ENCODE results near the gene MGAT4C. TPM values are rescaled to one million over a fixed set of nuclear protein-coding genes. Genes with fewer than 3 reads are reported as not detected.

MGAT4C gene
- total and polyA plus RNA-seq, 2 donors (not counting 3 experiments of a cell fraction or from before 2014, with no cell fraction given) = not detected

DNA sequence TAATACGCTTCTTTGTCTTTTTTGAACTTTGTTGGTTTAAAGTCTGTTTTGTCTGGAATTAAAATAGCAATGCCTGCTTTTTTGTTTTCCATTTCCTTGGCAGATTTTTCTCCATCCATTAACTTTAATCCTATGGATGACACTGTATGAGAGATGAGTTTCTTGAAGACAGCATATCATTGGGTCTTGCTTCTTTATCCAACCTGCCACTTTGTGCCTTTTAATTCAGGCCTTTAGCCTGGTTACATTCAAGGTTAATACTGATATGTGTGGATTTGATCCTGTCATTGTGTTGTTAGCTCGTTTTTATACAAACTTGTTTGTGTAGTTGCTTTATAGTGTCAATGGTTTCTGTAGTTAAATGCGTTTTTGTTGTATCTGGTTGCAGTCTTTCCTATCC is 214.1 kb downstream of the MGAT4C start:
- H2AFZ ChIP-seq (ENCODE audit: low read depth, low read length) = no peak overlapping the region
- DNase-seq (ENCODE audit: low read depth, low spot score) = no peak
- ChIA-PET CTCF (no interaction called here), POLR2A (no interaction called here)
- H3K9me1 ChIP-seq (replicated peaks; ENCODE audit: control insufficient read depth, extremely low read depth, insufficient read depth, low read length) = no peaks in the 10 kb centered on the region
- no peak for FAIRE-seq
- H3K27me3 ChIP-seq (ENCODE audit: control insufficient read depth in 2 of 2, insufficient read depth in 2 of 2, low read length in 2 of 2) = no peaks in the 10 kb centered on the region
- dilution Hi-C loops (cut with MboI; ENCODE audit: extremely low pct_ligation_motif_present, low sequenced_read_pairs) = no loop called here
- no peaks in the 10 kb centered on the region for H3K79me2 ChIP-seq (ENCODE audit: control insufficient read depth, insufficient read depth, low read length)
- intact Hi-C loops (cut with micrococcal nuclease) = no loop called here
- no peaks in the 10 kb centered on the region for H3K9me3 ChIP-seq (replicated peaks; ENCODE audit: control insufficient read depth, insufficient read depth, low read length)
- H3K36me3 ChIP-seq (ENCODE audit: control insufficient read depth in 2 of 2, extremely low read depth in 1 of 2, insufficient read depth in 2 of 2, low read length in 2 of 2) = no peaks in the 10 kb centered on the region
- no peaks in the 10 kb centered on the region for H4K20me1 ChIP-seq (replicated peaks; ENCODE audit: control insufficient read depth, extremely low read depth, insufficient read depth, low read length)
- BruUV-seq (replicated peaks) = no TSS peak
- no peak overlapping the region for H3K4me3 ChIP-seq (replicated peaks in 1 of 3; ENCODE audit: insufficient read depth in 1 of 3, low read depth in 1 of 3, low read length in 3 of 3)
- TF ChIP-seq, protein P1, sequence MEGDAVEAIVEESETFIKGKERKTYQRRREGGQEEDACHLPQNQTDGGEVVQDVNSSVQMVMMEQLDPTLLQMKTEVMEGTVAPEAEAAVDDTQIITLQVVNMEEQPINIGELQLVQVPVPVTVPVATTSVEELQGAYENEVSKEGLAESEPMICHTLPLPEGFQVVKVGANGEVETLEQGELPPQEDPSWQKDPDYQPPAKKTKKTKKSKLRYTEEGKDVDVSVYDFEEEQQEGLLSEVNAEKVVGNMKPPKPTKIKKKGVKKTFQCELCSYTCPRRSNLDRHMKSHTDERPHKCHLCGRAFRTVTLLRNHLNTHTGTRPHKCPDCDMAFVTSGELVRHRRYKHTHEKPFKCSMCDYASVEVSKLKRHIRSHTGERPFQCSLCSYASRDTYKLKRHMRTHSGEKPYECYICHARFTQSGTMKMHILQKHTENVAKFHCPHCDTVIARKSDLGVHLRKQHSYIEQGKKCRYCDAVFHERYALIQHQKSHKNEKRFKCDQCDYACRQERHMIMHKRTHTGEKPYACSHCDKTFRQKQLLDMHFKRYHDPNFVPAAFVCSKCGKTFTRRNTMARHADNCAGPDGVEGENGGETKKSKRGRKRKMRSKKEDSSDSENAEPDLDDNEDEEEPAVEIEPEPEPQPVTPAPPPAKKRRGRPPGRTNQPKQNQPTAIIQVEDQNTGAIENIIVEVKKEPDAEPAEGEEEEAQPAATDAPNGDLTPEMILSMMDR (IDR thresholded peaks at IDR 0.05; ENCODE audit: extremely low read depth in 1 of 2, insufficient read depth in 1 of 2, low read depth in 1 of 2, low read length in 2 of 2) = no peak
- TF ChIP-seq MYC (IDR thresholded peaks at IDR 0.05; ENCODE audit: low read depth, low read length) (no peak), POLR2A (IDR thresholded peaks at IDR 0.05; ENCODE audit: low read depth, low read length) (no peak)
- no peaks in the 10 kb centered on the region for H3K4me1 ChIP-seq (ENCODE audit: control insufficient read depth, extremely low read depth, insufficient read depth, low read length)
- H3K4me2 ChIP-seq (ENCODE audit: insufficient read depth, low read length) = no peak overlapping the region
- no peak overlapping the region for H3K9ac ChIP-seq (replicated peaks; ENCODE audit: extremely low read depth, insufficient read depth, low read length)
- H3K27ac ChIP-seq (ENCODE audit: insufficient read depth, low read depth, low read length) = no peak overlapping the region

- H3K9ac ChIP-seq (replicated peaks; ENCODE audit: extremely low read depth, insufficient read depth, low read length) = no peak overlapping the region
- no peak overlapping the region for H3K4me2 ChIP-seq (ENCODE audit: insufficient read depth, low read length)
- no peaks in the 10 kb centered on the region for H3K9me3 ChIP-seq (replicated peaks; ENCODE audit: control insufficient read depth, insufficient read depth, low read length)
- FAIRE-seq (no peak), DNase-seq (ENCODE audit: low read depth, low spot score) (no peak)
- H4K20me1 ChIP-seq (replicated peaks; ENCODE audit: control insufficient read depth, extremely low read depth, insufficient read depth, low read length) = no peaks in the 10 kb centered on the region
- ChIA-PET CTCF (no interaction called here), POLR2A (no interaction called here)
- no peak overlapping the region for H3K4me3 ChIP-seq (replicated peaks in 1 of 3; ENCODE audit: insufficient read depth in 1 of 3, low read depth in 1 of 3, low read length in 3 of 3)
- H3K9me1 ChIP-seq (replicated peaks; ENCODE audit: control insufficient read depth, extremely low read depth, insufficient read depth, low read length) = no peaks in the 10 kb centered on the region
- TF ChIP-seq, protein P1 (IDR thresholded peaks at IDR 0.05; ENCODE audit: extremely low read depth in 1 of 2, insufficient read depth in 1 of 2, low read depth in 1 of 2, low read length in 2 of 2) = no peak
- TF ChIP-seq FOS (IDR thresholded peaks at IDR 0.05; ENCODE audit: borderline replicate concordance, insufficient read depth, low read length) (no peak), EZH2 (IDR thresholded peaks at IDR 0.05; ENCODE audit: borderline replicate concordance, low read depth, low read length, severe bottlenecking) (no peak), POLR2AphosphoS5 (IDR thresholded peaks at IDR 0.05; ENCODE audit: insufficient read depth, low read depth, low read length) (no peak), JUN (IDR thresholded peaks at IDR 0.05; ENCODE audit: borderline replicate concordance, insufficient read depth, insufficient read length, low read depth) (no peak)
- dilution Hi-C loops (cut with MboI; ENCODE audit: extremely low pct_ligation_motif_present, low sequenced_read_pairs) (no loop called here), intact Hi-C loops (cut with micrococcal nuclease) (no loop called here)
- no peak overlapping the region for H3K27ac ChIP-seq (ENCODE audit: insufficient read depth, low read depth, low read length)
- no TSS peak for BruUV-seq (replicated peaks)
- no peaks in the 10 kb centered on the region for H3K27me3 ChIP-seq (ENCODE audit: control insufficient read depth in 2 of 2, insufficient read depth in 2 of 2, low read length in 2 of 2)
- H3K36me3 ChIP-seq (ENCODE audit: control insufficient read depth in 2 of 2, extremely low read depth in 1 of 2, insufficient read depth in 2 of 2, low read length in 2 of 2) = no peaks in the 10 kb centered on the region
- H2AFZ ChIP-seq (ENCODE audit: low read depth, low read length) = no peak overlapping the region
- H3K4me1 ChIP-seq (ENCODE audit: control insufficient read depth, extremely low read depth, insufficient read depth, low read length) = no peaks in the 10 kb centered on the region
- H3K79me2 ChIP-seq (ENCODE audit: control insufficient read depth, insufficient read depth, low read length) = no peaks in the 10 kb centered on the region
Observed at GRCh38 chr12:86018361-86018760, 237.8 kb downstream of the MGAT4C start.

All from endothelial cell of umbilical vein (primary cell).